Measurements from ENCODE around the gene RIPK1. TPM values are rescaled to one million over a fixed set of nuclear protein-coding genes. Genes with fewer than 3 reads are reported as not detected.

The RIPK1 gene
- polyA plus RNA-seq, 2 of the 4 experiments (the other 2 are of a cell fraction), result 10.6 to 14.3 TPM

DNA sequence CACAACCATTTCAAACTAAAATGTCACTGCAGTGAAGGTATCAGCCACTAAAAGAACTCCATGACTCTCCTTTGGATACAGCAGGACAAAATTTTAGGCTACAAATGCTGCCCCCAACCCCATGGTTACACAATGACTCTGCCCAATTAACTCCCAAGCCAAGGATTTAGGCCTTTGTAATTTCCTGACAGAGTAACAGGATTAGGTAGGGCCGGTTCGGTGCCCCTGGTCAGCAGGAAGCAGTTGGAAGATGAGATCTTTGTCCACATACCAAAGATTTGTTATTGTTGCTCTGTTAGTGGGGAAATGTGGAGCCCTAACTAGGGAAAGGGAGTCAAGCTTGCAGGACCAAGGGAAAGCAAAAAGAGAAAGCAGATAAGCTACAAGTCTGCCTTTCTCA lies 26.7 kb upstream of the RIPK1 start (continued):
- TF ChIP-seq, protein P1, sequence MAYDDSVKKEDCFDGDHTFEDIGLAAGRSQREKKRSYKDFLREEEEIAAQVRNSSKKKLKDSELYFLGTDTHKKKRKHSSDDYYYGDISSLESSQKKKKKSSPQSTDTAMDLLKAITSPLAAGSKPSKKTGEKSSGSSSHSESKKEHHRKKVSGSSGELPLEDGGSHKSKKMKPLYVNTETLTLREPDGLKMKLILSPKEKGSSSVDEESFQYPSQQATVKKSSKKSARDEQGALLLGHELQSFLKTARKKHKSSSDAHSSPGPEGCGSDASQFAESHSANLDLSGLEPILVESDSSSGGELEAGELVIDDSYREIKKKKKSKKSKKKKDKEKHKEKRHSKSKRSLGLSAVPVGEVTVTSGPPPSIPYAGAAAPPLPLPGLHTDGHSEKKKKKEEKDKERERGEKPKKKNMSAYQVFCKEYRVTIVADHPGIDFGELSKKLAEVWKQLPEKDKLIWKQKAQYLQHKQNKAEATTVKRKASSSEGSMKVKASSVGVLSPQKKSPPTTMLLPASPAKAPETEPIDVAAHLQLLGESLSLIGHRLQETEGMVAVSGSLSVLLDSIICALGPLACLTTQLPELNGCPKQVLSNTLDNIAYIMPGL (CRISPR knock-in tag; IDR thresholded peaks at IDR 0.05; ENCODE audit: borderline replicate concordance), result no peak

DNA sequence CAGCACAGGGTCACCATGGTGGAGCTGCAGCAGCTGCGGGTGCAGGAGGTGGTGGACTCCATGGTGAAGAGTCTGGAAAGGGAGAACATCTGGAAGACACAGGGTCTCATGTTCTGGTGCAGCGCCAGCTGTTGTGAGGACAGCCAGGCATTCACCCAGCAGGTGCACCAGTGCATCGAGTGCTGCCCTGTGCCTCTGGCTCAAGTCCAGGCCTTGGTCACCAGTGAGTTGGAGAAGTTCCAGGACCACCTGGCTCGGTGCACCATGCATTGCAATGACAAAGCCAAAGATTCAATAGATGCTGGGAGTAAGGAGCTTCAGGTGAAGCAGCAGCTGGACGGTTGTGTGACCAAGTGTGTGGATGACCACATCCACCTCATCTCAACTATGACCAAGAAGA lies 22.9 kb upstream of the RIPK1 start:
- POLR2A ChIA-PET, result no interaction called here
- no peak for TF ChIP-seq EHF (CRISPR knock-in tag; IDR thresholded peaks at IDR 0.05)
- no peak for TF ChIP-seq FOSB (CRISPR knock-in tag; IDR thresholded peaks at IDR 0.05)
- TF ChIP-seq BHLHE40 (IDR thresholded peaks at IDR 0.05; ENCODE audit: low read depth, low read length), result no peak
- TF ChIP-seq HDAC2 (IDR thresholded peaks at IDR 0.05), result no peak
- no peak for TF ChIP-seq JUN (IDR thresholded peaks at IDR 0.05)
- no peak for TF ChIP-seq EP300 (IDR thresholded peaks at IDR 0.05)
- TF ChIP-seq SMC3 (IDR thresholded peaks at IDR 0.05), result no peak
- no peak for TF ChIP-seq HOXB13 (CRISPR knock-in tag; IDR thresholded peaks at IDR 0.05; ENCODE audit: low read depth)
- no peak for TF ChIP-seq ESRRA (IDR thresholded peaks at IDR 0.05; ENCODE audit: borderline replicate concordance, low read length)
- TF ChIP-seq NPAS2 (CRISPR knock-in tag; IDR thresholded peaks at IDR 0.05; ENCODE audit: borderline replicate concordance), result no peak
- no peak for TF ChIP-seq HOXB5 (CRISPR knock-in tag; IDR thresholded peaks at IDR 0.05)
- TF ChIP-seq GATA3 (IDR thresholded peaks at IDR 0.05; ENCODE audit: borderline replicate concordance), result no peak
- no peak for TF ChIP-seq POLR2AphosphoS2 (conservative IDR thresholded peaks at IDR 0.05; ENCODE audit: low read length)
- TF ChIP-seq, protein P2, sequence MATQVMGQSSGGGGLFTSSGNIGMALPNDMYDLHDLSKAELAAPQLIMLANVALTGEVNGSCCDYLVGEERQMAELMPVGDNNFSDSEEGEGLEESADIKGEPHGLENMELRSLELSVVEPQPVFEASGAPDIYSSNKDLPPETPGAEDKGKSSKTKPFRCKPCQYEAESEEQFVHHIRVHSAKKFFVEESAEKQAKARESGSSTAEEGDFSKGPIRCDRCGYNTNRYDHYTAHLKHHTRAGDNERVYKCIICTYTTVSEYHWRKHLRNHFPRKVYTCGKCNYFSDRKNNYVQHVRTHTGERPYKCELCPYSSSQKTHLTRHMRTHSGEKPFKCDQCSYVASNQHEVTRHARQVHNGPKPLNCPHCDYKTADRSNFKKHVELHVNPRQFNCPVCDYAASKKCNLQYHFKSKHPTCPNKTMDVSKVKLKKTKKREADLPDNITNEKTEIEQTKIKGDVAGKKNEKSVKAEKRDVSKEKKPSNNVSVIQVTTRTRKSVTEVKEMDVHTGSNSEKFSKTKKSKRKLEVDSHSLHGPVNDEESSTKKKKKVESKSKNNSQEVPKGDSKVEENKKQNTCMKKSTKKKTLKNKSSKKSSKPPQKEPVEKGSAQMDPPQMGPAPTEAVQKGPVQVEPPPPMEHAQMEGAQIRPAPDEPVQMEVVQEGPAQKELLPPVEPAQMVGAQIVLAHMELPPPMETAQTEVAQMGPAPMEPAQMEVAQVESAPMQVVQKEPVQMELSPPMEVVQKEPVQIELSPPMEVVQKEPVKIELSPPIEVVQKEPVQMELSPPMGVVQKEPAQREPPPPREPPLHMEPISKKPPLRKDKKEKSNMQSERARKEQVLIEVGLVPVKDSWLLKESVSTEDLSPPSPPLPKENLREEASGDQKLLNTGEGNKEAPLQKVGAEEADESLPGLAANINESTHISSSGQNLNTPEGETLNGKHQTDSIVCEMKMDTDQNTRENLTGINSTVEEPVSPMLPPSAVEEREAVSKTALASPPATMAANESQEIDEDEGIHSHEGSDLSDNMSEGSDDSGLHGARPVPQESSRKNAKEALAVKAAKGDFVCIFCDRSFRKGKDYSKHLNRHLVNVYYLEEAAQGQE (IDR thresholded peaks at IDR 0.05), result no peak
- TF ChIP-seq, protein P3, sequence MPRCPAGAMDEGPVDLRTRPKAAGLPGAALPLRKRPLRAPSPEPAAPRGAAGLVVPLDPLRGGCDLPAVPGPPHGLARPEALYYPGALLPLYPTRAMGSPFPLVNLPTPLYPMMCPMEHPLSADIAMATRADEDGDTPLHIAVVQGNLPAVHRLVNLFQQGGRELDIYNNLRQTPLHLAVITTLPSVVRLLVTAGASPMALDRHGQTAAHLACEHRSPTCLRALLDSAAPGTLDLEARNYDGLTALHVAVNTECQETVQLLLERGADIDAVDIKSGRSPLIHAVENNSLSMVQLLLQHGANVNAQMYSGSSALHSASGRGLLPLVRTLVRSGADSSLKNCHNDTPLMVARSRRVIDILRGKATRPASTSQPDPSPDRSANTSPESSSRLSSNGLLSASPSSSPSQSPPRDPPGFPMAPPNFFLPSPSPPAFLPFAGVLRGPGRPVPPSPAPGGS (IDR thresholded peaks at IDR 0.05), result no peak
- no peak for TF ChIP-seq HOXA7 (CRISPR knock-in tag; IDR thresholded peaks at IDR 0.05)
- CTCF ChIA-PET, result interaction anchor here (1.7 kb wide), 1 partner anchor 45 kb away, joined by 5 read pairs; the partner anchor contains the start of gene NQO2

DNA sequence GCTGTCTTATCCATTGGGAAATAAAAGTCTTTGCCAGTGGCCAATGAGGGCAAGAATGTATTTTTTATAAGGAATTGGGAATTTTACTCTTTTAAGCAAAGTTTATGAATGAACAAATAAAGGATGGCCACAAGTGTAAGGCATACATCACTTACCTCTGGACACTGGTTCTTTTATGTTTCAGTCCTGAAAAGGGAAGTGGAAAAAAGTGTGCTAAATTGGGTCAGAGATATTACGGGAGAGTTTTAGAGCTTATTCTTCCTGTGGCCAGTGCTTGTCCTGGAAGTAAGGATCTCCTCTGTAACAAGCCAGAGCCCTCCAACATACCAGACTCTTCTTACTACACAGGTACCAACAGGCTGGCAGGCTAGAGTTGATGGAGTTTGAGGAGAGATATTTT lies 22.5 kb upstream of the RIPK1 start:
- ATAC-seq (no peak), FAIRE-seq (no peak), DNase-seq (ENCODE audit: low read depth in 1 of 2, low spot score in 1 of 2) (no peak)
- CTCF ChIA-PET, result interaction anchor here (1.7 kb wide), 1 partner anchor 46 kb away, joined by 5 read pairs; the partner anchor contains the start of gene NQO2
- no peak overlapping the region for H3K4me3 ChIP-seq
- H3K4me2 ChIP-seq, result no peak overlapping the region
- H3K27ac ChIP-seq, result no peak overlapping the region
- H3K4me1 ChIP-seq, result no peaks in the 10 kb centered on the region
- POLR2A ChIA-PET, result no interaction called here
- WGBS (ENCODE audit: missing lambda C conversion rate), result 68% methylated on average over 1 of the region's 1 CpG
- TF ChIP-seq GATA3 (IDR thresholded peaks at IDR 0.05; ENCODE audit: borderline replicate concordance) (no peak), EHMT2 (IDR thresholded peaks at IDR 0.05; ENCODE audit: low read depth) (no peak), MYC (IDR thresholded peaks at IDR 0.05; ENCODE audit: borderline replicate concordance, low read length) (no peak), BHLHE40 (IDR thresholded peaks at IDR 0.05; ENCODE audit: low read depth, low read length) (no peak), FOSL2 (IDR thresholded peaks at IDR 0.05) (no peak), FOSL2 (CRISPR knock-in tag; IDR thresholded peaks at IDR 0.05) (no peak), RNF2 (IDR thresholded peaks at IDR 0.05; ENCODE audit: borderline replicate concordance, low read depth) (no peak), KDM5A (IDR thresholded peaks at IDR 0.05) (no peak)
- H3K9me3 ChIP-seq, result no peaks in the 10 kb centered on the region

More for the DNA sequence above, 22.9 kb upstream of the RIPK1 start:
- no peak for ATAC-seq
- 54% methylated on average over 5 of the region's 5 CpGs for WGBS (ENCODE audit: missing lambda C conversion rate)
- H3K4me1 ChIP-seq, result no peaks in the 10 kb centered on the region
- H3K4me3 ChIP-seq, result no peak overlapping the region
- no peak for FAIRE-seq
- no peak overlapping the region for H3K27ac ChIP-seq
- no peak overlapping the region for H3K4me2 ChIP-seq
- H3K9me3 ChIP-seq, result no peaks in the 10 kb centered on the region
- no peak for DNase-seq (ENCODE audit: low read depth in 1 of 2, low spot score in 1 of 2)
